Calu3 (cell line): Measurements from ENCODE around the gene KAZN. TPM values are rescaled to one million over a fixed set of nuclear protein-coding genes. Genes with fewer than 3 reads are reported as not detected.

Experiments
- BruUV-seq: library from RNA; stranded (reverse); fragments of 400-500 nt; replicated peaks from 2 replicates; lab custom pipeline; 2021; lab: Mats Ljungman, UMichigan
- CTCF ChIA-PET: fragments of 300-600 bp; sonication (Branson Sonifier 250); formaldehyde crosslinking; loops from one replicate; lab custom pipeline; 2022; ENCODE audit warnings: antibody characterized with exemption; lab: Charles Lee
- DNase-seq: peaks from one replicate; pipeline ENCODE4 v3.0.0; 2022
- H3K27ac Mint-ChIP-seq: one replicate; pipeline ENCODE4 v1.8.0; 2022; ENCODE audit warnings: mixed read lengths; ENCODE audit not compliant: unreplicated experiment
- H3K27me3 Mint-ChIP-seq: one replicate; pipeline ENCODE4 v1.8.0; 2022; ENCODE audit warnings: mixed read lengths; ENCODE audit not compliant: unreplicated experiment
- H3K36me3 Mint-ChIP-seq: one replicate; pipeline ENCODE4 v1.8.0; 2022; ENCODE audit warnings: mild to moderate bottlenecking, moderate library complexity, mixed read lengths; ENCODE audit not compliant: insufficient read depth, unreplicated experiment
- H3K4me1 Mint-ChIP-seq: one replicate; pipeline ENCODE4 v1.8.0; 2022; ENCODE audit warnings: mild to moderate bottlenecking, low read depth, mixed read lengths; ENCODE audit not compliant: unreplicated experiment
- H3K4me3 Mint-ChIP-seq: one replicate; pipeline ENCODE4 v1.8.0; 2022; ENCODE audit warnings: mild to moderate bottlenecking, low read depth, moderate library complexity, mixed read lengths; ENCODE audit not compliant: unreplicated experiment
- H3K9me3 Mint-ChIP-seq: one replicate; pipeline ENCODE4 v1.8.0; 2022; ENCODE audit warnings: low read depth, mixed read lengths; ENCODE audit not compliant: unreplicated experiment
- CTCF ChIP-seq: fragments of 200-600 bp; IDR thresholded peaks from one replicate; pipeline ENCODE4 v1.8.0; 2022; ENCODE audit warnings: antibody characterized with exemption; ENCODE audit not compliant: unreplicated experiment
- intact Hi-C: fragments of 100-400 bp; cut with micrococcal nuclease; formaldehyde crosslinking; loops from one replicate; pipeline ENCODE4 v1.10.0; 2022; ENCODE audit not compliant: unreplicated experiment
- total RNA-seq: library from RNA; stranded (reverse); gene quantifications from 2 replicates; pipeline ENCODE4 v1.2.3, GENCODE V29; 2022

Gene KAZN
- total RNA-seq, 1 experiment from 2014 or later = 3.6 TPM

DNA sequence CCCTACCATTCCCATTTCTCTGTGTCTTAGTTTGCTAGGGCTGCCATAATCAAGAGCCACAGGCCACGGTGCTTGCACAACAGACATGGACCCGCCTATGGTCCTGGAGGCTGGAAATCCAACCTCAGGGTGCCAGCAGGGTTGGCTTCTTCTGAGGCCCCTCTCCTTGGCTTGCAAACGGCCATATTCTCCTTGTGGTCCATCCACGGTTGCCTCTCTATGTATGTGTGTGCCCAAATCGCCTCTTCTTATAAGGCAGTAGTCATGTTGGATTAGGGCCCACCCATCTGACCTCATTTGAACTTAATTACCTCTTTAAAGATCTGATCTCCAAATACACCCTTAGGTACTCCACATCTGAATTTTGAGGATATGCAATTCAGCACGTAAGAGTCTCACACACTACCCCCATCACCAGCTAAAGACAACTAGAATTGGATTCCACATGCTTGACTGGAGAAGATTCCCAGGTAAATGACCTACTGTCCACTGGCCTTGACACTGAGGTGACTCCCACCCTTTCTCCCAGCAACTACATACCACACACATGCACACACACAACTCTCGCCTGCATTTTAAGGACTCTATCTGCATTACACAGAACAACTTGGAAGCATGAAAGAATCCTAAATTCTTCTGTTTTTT lies 526.7 kb downstream of the KAZN start:
- H3K36me3 Mint-ChIP-seq = no peaks in the 10 kb centered on the region
- no peak for TF ChIP-seq CTCF
- no peak for DNase-seq
- no TSS peak for BruUV-seq
- H3K27ac Mint-ChIP-seq = no peak overlapping the region
- H3K4me3 Mint-ChIP-seq = no peak overlapping the region
- CTCF ChIA-PET = interaction anchor here (0.6 kb wide), 1 partner anchor 13 kb away, joined by 3 read pairs; no protein-coding TSS in a partner anchor
- intact Hi-C loops = no loop called here
- H3K9me3 Mint-ChIP-seq = peaks cover 3% of the 10 kb centered on the region
- H3K27me3 Mint-ChIP-seq = no peaks in the 10 kb centered on the region
- no peaks in the 10 kb centered on the region for H3K4me1 Mint-ChIP-seq

GRCh38 chr1:15128077-15128476 lies 529.6 kb downstream of the KAZN start:
- H3K27ac Mint-ChIP-seq = no peak overlapping the region
- H3K4me1 Mint-ChIP-seq = no peaks in the 10 kb centered on the region
- no peaks in the 10 kb centered on the region for H3K36me3 Mint-ChIP-seq
- no TSS peak for BruUV-seq
- intact Hi-C loops = loop anchor here (1.0 kb wide), 2 partner anchors 144 to 176 kb away; no protein-coding TSS in a partner anchor
- no peaks in the 10 kb centered on the region for H3K27me3 Mint-ChIP-seq
- no peak overlapping the region for H3K4me3 Mint-ChIP-seq
- H3K9me3 Mint-ChIP-seq = peaks cover 5% of the 10 kb centered on the region
- TF ChIP-seq CTCF = no peak
- DNase-seq = no peak
- CTCF ChIA-PET = interaction anchor here (1.0 to 1.4 kb wide), 4 partner anchors 24 to 177 kb away, joined by 3 to 11 read pairs (median 8); no protein-coding TSS in a partner anchor

DNA sequence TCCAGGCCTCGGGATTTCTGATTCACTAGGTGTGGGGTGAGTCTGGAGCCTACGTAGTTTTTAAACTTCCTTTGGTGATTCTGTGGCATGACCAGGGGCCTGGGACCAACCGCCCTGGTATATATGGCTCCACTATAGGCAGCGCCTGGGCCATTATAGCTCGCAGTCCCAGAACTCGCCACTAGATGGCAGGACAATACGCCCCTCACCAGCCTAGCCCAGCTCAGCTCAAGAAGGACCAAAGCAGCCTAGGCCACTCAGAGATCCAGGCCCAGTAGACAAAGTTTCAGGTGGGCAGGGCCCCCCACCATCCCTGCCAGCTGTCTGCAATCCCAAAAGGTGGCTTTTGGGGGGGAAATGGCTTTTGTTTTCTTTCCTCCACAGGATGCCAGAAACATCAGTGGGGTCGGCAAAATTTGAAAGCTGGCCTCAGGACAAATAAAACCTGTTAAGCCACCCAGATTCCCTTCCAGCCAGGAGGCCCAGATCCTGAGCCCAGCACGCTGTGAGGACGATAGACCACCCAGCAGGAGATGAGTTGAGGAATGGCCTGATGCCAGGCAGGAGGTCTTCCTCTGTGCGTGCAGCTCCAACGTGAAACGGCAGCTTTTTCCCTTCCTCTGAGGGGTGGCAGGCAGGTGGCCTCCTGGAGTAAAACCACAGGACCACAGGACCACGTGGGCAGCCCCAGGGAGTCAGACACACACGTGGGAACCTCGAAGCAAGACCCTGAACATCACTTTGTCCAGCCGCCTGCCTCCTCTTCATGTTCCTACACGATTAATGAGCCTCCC lies 530.2 kb downstream of the KAZN start:
- peak; percentile 63 for TF ChIP-seq CTCF
- intact Hi-C loops = loop anchor here (1.0 kb wide), 2 partner anchors 144 to 176 kb away; no protein-coding TSS in a partner anchor
- no peak overlapping the region for H3K4me3 Mint-ChIP-seq
- CTCF ChIA-PET = interaction anchor here (0.7 to 1.4 kb wide), 7 partner anchors 9 to 176 kb away, joined by 3 to 11 read pairs (median 4); no protein-coding TSS in a partner anchor
- H3K4me1 Mint-ChIP-seq = no peaks in the 10 kb centered on the region
- peak; percentile 66 for DNase-seq
- no peaks in the 10 kb centered on the region for H3K36me3 Mint-ChIP-seq
- BruUV-seq = no TSS peak
- peaks cover 5% of the 10 kb centered on the region for H3K9me3 Mint-ChIP-seq
- no peak overlapping the region for H3K27ac Mint-ChIP-seq
- H3K27me3 Mint-ChIP-seq = no peaks in the 10 kb centered on the region

- Mint-ChIP-seq H3K9me3 (peaks cover 5% of the 10 kb centered on the region), H3K27ac (no peak overlapping the region), H3K4me1 (no peaks in the 10 kb centered on the region), H3K27me3 (no peaks in the 10 kb centered on the region), H3K4me3 (no peak overlapping the region), H3K36me3 (peaks cover 6% of the 10 kb centered on the region)
- no peak for DNase-seq
- CTCF ChIA-PET = no interaction called here
- TF ChIP-seq CTCF = no peak
- intact Hi-C loops = no loop called here
- no TSS peak for BruUV-seq
Measured at GRCh38 chr1:15129944-15130343, 531.5 kb downstream of the KAZN start.
